ENCODE results near the gene GPR137C. TPM values are rescaled to one million over a fixed set of nuclear protein-coding genes. Genes with fewer than 3 reads are reported as not detected.

The GPR137C gene
- total RNA-seq, 2 experiments from 2014 or later, result 0.30 to 0.88 TPM

- no peak overlapping the region for H3K27ac Mint-ChIP-seq
- POLR2A ChIA-PET, result no interaction called here
- no peak for DNase-seq
- CTCF ChIA-PET, result no interaction called here
- H3K9me3 Mint-ChIP-seq, result peaks cover 9% of the 10 kb centered on the region
- no peak overlapping the region for H3K4me3 Mint-ChIP-seq
- H3K36me3 Mint-ChIP-seq (ENCODE audit: low read depth), result no peaks in the 10 kb centered on the region
- H3K4me1 Mint-ChIP-seq, result no peaks in the 10 kb centered on the region
- H3K27me3 Mint-ChIP-seq, result peaks cover 18% of the 10 kb centered on the region
These were observed 37.0 kb downstream of the GPR137C start for GRCh38 chr14:52589646-52590045.

- Mint-ChIP-seq H3K27me3 (peaks cover 18% of the 10 kb centered on the region), H3K9me3 (peaks cover 12% of the 10 kb centered on the region), H3K36me3 (ENCODE audit: low read depth) (no peaks in the 10 kb centered on the region), H3K27ac (no peak overlapping the region), H3K4me3 (no peak overlapping the region), H3K4me1 (no peaks in the 10 kb centered on the region)
- CTCF ChIA-PET, result no interaction called here
- DNase-seq, result no peak
- POLR2A ChIA-PET, result no interaction called here
These were observed 37.7 kb downstream of the GPR137C start for GRCh38 chr14:52590318-52590717.

GRCh38 chr14:52596320-52596719, 43.7 kb downstream of the GPR137C start:
- ChIA-PET CTCF (no interaction called here), POLR2A (no interaction called here)
- no peaks in the 10 kb centered on the region for H3K4me1 Mint-ChIP-seq
- no peak for DNase-seq
- H3K27me3 Mint-ChIP-seq, result peaks cover 21% of the 10 kb centered on the region
- peaks cover 12% of the 10 kb centered on the region for H3K9me3 Mint-ChIP-seq
- no peak overlapping the region for H3K4me3 Mint-ChIP-seq
- H3K36me3 Mint-ChIP-seq (ENCODE audit: low read depth), result no peaks in the 10 kb centered on the region
- no peak overlapping the region for H3K27ac Mint-ChIP-seq

- Mint-ChIP-seq H3K4me3 (no peak overlapping the region), H3K36me3 (ENCODE audit: low read depth) (no peaks in the 10 kb centered on the region), H3K27me3 (peaks cover 21% of the 10 kb centered on the region), H3K4me1 (no peaks in the 10 kb centered on the region), H3K9me3 (peaks cover 10% of the 10 kb centered on the region), H3K27ac (no peak overlapping the region)
- ChIA-PET POLR2A (no interaction called here), CTCF (no interaction called here)
- no peak for DNase-seq
These were observed 44.2 kb downstream of the GPR137C start for GRCh38 chr14:52596861-52597260.

GRCh38 chr14:52598568-52598967, 45.9 kb downstream of the GPR137C start:
- no peak overlapping the region for H3K4me3 Mint-ChIP-seq
- POLR2A ChIA-PET, result no interaction called here
- CTCF ChIA-PET, result interaction anchor here (0.7 kb wide), 1 partner anchor 519 kb away, joined by 3 read pairs; no protein-coding TSS in a partner anchor

GRCh38 chr14:52599974-52600373, 47.3 kb downstream of the GPR137C start:
- Mint-ChIP-seq H3K27me3 (peaks cover 9% of the 10 kb centered on the region), H3K9me3 (peaks cover 3% of the 10 kb centered on the region), H3K36me3 (ENCODE audit: low read depth) (no peaks in the 10 kb centered on the region), H3K27ac (no peak overlapping the region), H3K4me1 (no peaks in the 10 kb centered on the region), H3K4me3 (no peak overlapping the region)
- ChIA-PET CTCF (no interaction called here), POLR2A (no interaction called here)
- no peak for DNase-seq

More at GRCh38 chr14:52598568-52598967, 45.9 kb downstream of the GPR137C start:
- peaks cover 6% of the 10 kb centered on the region for H3K9me3 Mint-ChIP-seq
- H3K4me1 Mint-ChIP-seq, result no peaks in the 10 kb centered on the region
- H3K27ac Mint-ChIP-seq, result no peak overlapping the region
- DNase-seq, result no peak
- no peaks in the 10 kb centered on the region for H3K36me3 Mint-ChIP-seq (ENCODE audit: low read depth)
- H3K27me3 Mint-ChIP-seq, result peaks cover 18% of the 10 kb centered on the region

- H3K27me3 Mint-ChIP-seq, result peaks cover 12% of the 10 kb centered on the region
- DNase-seq, result no peak
- no peak overlapping the region for H3K4me3 Mint-ChIP-seq
- no peaks in the 10 kb centered on the region for H3K4me1 Mint-ChIP-seq
- no peaks in the 10 kb centered on the region for H3K36me3 Mint-ChIP-seq (ENCODE audit: low read depth)
- no peaks in the 10 kb centered on the region for H3K9me3 Mint-ChIP-seq
- no peak overlapping the region for H3K27ac Mint-ChIP-seq
- CTCF ChIA-PET, result no interaction called here
- POLR2A ChIA-PET, result interaction anchor here (1.0 kb wide), 1 partner anchor 49 kb away, joined by 3 read pairs; no protein-coding TSS in a partner anchor
These were observed 49.5 kb downstream of the GPR137C start for GRCh38 chr14:52602131-52602530.

- no peak overlapping the region for H3K27ac Mint-ChIP-seq
- H3K27me3 Mint-ChIP-seq, result peaks cover 9% of the 10 kb centered on the region
- no peaks in the 10 kb centered on the region for H3K9me3 Mint-ChIP-seq
- ChIA-PET POLR2A (no interaction called here), CTCF (no interaction called here)
- H3K4me3 Mint-ChIP-seq, result no peak overlapping the region
- DNase-seq, result no peak
- no peaks in the 10 kb centered on the region for H3K36me3 Mint-ChIP-seq (ENCODE audit: low read depth)
- no peaks in the 10 kb centered on the region for H3K4me1 Mint-ChIP-seq
These were observed 54.4 kb downstream of the GPR137C start for GRCh38 chr14:52607061-52607460.

GRCh38 chr14:52609445-52610044, 56.9 kb downstream of the GPR137C start:
- Mint-ChIP-seq H3K27me3 (peaks cover 9% of the 10 kb centered on the region), H3K27ac (no peak overlapping the region), H3K4me1 (no peaks in the 10 kb centered on the region), H3K4me3 (no peak overlapping the region), H3K36me3 (ENCODE audit: low read depth) (no peaks in the 10 kb centered on the region), H3K9me3 (no peaks in the 10 kb centered on the region)
- DNase-seq, result no peak
- ChIA-PET CTCF (no interaction called here), POLR2A (no interaction called here)

GRCh38 chr14:52610187-52610586, 57.6 kb downstream of the GPR137C start:
- no peak for DNase-seq
- peaks cover 10% of the 10 kb centered on the region for H3K27me3 Mint-ChIP-seq
- no peaks in the 10 kb centered on the region for H3K9me3 Mint-ChIP-seq
- no peak overlapping the region for H3K4me3 Mint-ChIP-seq
- H3K27ac Mint-ChIP-seq, result no peak overlapping the region
- H3K36me3 Mint-ChIP-seq (ENCODE audit: low read depth), result no peaks in the 10 kb centered on the region
- CTCF ChIA-PET, result no interaction called here
- POLR2A ChIA-PET, result no interaction called here
- H3K4me1 Mint-ChIP-seq, result no peaks in the 10 kb centered on the region

GRCh38 chr14:52618602-52619001, 66.0 kb downstream of the GPR137C start:
- H3K36me3 Mint-ChIP-seq (ENCODE audit: low read depth), result no peaks in the 10 kb centered on the region
- no peak overlapping the region for H3K4me3 Mint-ChIP-seq
- H3K27me3 Mint-ChIP-seq, result peaks cover 7% of the 10 kb centered on the region
- H3K9me3 Mint-ChIP-seq, result no peaks in the 10 kb centered on the region
- H3K4me1 Mint-ChIP-seq, result no peaks in the 10 kb centered on the region
- ChIA-PET POLR2A (no interaction called here), CTCF (no interaction called here)
- DNase-seq, result no peak
- no peak overlapping the region for H3K27ac Mint-ChIP-seq

GRCh38 chr14:52619687-52620086, 67.1 kb downstream of the GPR137C start:
- no peaks in the 10 kb centered on the region for H3K36me3 Mint-ChIP-seq (ENCODE audit: low read depth)
- ChIA-PET POLR2A (no interaction called here), CTCF (no interaction called here)
- H3K27me3 Mint-ChIP-seq, result peaks cover 7% of the 10 kb centered on the region
- DNase-seq, result no peak
- no peaks in the 10 kb centered on the region for H3K4me1 Mint-ChIP-seq
- no peak overlapping the region for H3K4me3 Mint-ChIP-seq
- no peaks in the 10 kb centered on the region for H3K9me3 Mint-ChIP-seq
- no peak overlapping the region for H3K27ac Mint-ChIP-seq

- H3K27me3 Mint-ChIP-seq, result peaks cover 4% of the 10 kb centered on the region
- H3K9me3 Mint-ChIP-seq, result peaks cover 9% of the 10 kb centered on the region
- no peak for DNase-seq
- H3K4me1 Mint-ChIP-seq, result peaks cover 10% of the 10 kb centered on the region
- peaks cover 38% of the 10 kb centered on the region for H3K36me3 Mint-ChIP-seq (ENCODE audit: low read depth)
- H3K4me3 Mint-ChIP-seq, result no peak overlapping the region
- no peak overlapping the region for H3K27ac Mint-ChIP-seq
- CTCF ChIA-PET, result no interaction called here
- POLR2A ChIA-PET, result interaction anchor here (0.5 kb wide), 1 partner anchor 11 kb away, joined by 3 read pairs; no protein-coding TSS in a partner anchor
These were observed 87.5 kb downstream of the GPR137C start for GRCh38 chr14:52640137-52640536.

GRCh38 chr14:52641745-52642144, 89.1 kb downstream of the GPR137C start:
- ChIA-PET CTCF (no interaction called here), POLR2A (no interaction called here)
- Mint-ChIP-seq H3K4me3 (no peak overlapping the region), H3K27ac (no peak overlapping the region), H3K27me3 (no peaks in the 10 kb centered on the region), H3K9me3 (peaks cover 9% of the 10 kb centered on the region), H3K4me1 (peaks cover 12% of the 10 kb centered on the region), H3K36me3 (ENCODE audit: low read depth) (peaks cover 53% of the 10 kb centered on the region)
- DNase-seq, result no peak
